Hepatocyte (in vitro differentiated cells): ENCODE measurements around the gene NPAS3. TPM values are rescaled to one million over a fixed set of nuclear protein-coding genes. Genes with fewer than 3 reads are reported as not detected.

Source experiments
- DNase-seq: peaks from one replicate; pipeline ENCODE4 v3.0.0-alpha.2; 2016; ENCODE audit warnings: low spot score
- H2AFZ ChIP-seq: fragments of 200-600 bp; sonication (generic); 2 replicates; pipeline ENCODE4 v1.6.0; 2016; ENCODE audit warnings: antibody characterized with exemption, mild to moderate bottlenecking
- H3K27ac ChIP-seq: fragments of 200-600 bp; sonication (generic); 2 replicates; pipeline ENCODE4 v1.5.1; 2016; ENCODE audit warnings: mild to moderate bottlenecking
- H3K27me3 ChIP-seq: fragments of 200-600 bp; sonication (generic); 2 replicates; pipeline ENCODE4 v1.6.1; 2016
- H3K36me3 ChIP-seq: fragments of 200-600 bp; sonication (generic); replicated peaks from 2 replicates; pipeline ENCODE4 v1.5.1; 2016; ENCODE audit warnings: low read depth; ENCODE audit not compliant: insufficient read depth
- H3K4me1 ChIP-seq: fragments of 200-600 bp; sonication (generic); 2 replicates; pipeline ENCODE4 v1.5.1; 2016; ENCODE audit warnings: mild to moderate bottlenecking, moderate library complexity; ENCODE audit not compliant: insufficient read depth
- H3K4me2 ChIP-seq: fragments of 200-600 bp; sonication (generic); 2 replicates; pipeline ENCODE4 v1.6.0; 2016
- H3K4me3 ChIP-seq: fragments of 200-600 bp; sonication (generic); 2 replicates; pipeline ENCODE4 v1.5.1; 2016; ENCODE audit warnings: mild to moderate bottlenecking
- H3K79me2 ChIP-seq: fragments of 200-600 bp; sonication (generic); 2 replicates; pipeline ENCODE4 v1.6.0; 2017; ENCODE audit warnings: mild to moderate bottlenecking
- H3K9me2 ChIP-seq: fragments of 200-600 bp; sonication (generic); replicated peaks from 2 replicates; pipeline ENCODE4 v1.6.0; 2017; ENCODE audit warnings: mild to moderate bottlenecking; ENCODE audit not compliant: insufficient read depth
- H3K9me3 ChIP-seq: fragments of 200-600 bp; sonication (generic); 2 replicates; pipeline ENCODE4 v1.5.1; 2016; ENCODE audit warnings: low read depth, mild to moderate bottlenecking
- H4K20me1 ChIP-seq: fragments of 200-600 bp; sonication (generic); 2 replicates; pipeline ENCODE4 v1.6.0; 2016; ENCODE audit warnings: mild to moderate bottlenecking; ENCODE audit not compliant: insufficient read depth, poor library complexity, severe bottlenecking
- EZH2 ChIP-seq: fragments of 200-600 bp; sonication (generic); IDR thresholded peaks from 2 replicates; pipeline ENCODE4 v1.6.1; 2016; ENCODE audit warnings: antibody characterized with exemption, mild to moderate bottlenecking, borderline replicate concordance
- EZH2phosphoT487 ChIP-seq: fragments of 200-600 bp; sonication (generic); IDR thresholded peaks from one replicate; pipeline ENCODE4 v1.6.1; 2018; ENCODE audit warnings: antibody characterized with exemption, mild to moderate bottlenecking, low read depth, moderate library complexity; ENCODE audit not compliant: unreplicated experiment, severe bottlenecking
- WGBS: methylation state at CpG from one replicate; pipeline ENCODE4 v1.1.6; 2016; ENCODE audit warnings: low lambda C conversion rate; ENCODE audit errors: missing lambda C conversion rate; 5-methylcytosine and 5-hydroxymethylcytosine counted together
- polyA plus RNA-seq: library from polyadenylated mRNA; unstranded; fragments of >200 nt; fragmentation: Nextera tagmentation; extraction: Ambion mirVana; gene quantifications from 2 replicates; pipeline ENCODE4 v1.2.1, GENCODE V29; 2016
- total RNA-seq: library from RNA; depleted of rRNA; stranded (reverse); fragments of >200 nt; gene quantifications from 2 replicates; pipeline ENCODE4 v1.2.3, GENCODE V29; 2014
- TF ChIP-seq, protein P1 (sequence below): fragments of 200-600 bp; sonication (generic); IDR thresholded peaks from 2 replicates; pipeline ENCODE4 v1.5.1; 2016; ENCODE audit warnings: antibody characterized with exemption, mild to moderate bottlenecking; ENCODE audit not compliant: poor library complexity

NPAS3 gene
- total and polyA plus RNA-seq, 2 experiments from 2014 or later, result 0.11 to 1.1 TPM

DNA sequence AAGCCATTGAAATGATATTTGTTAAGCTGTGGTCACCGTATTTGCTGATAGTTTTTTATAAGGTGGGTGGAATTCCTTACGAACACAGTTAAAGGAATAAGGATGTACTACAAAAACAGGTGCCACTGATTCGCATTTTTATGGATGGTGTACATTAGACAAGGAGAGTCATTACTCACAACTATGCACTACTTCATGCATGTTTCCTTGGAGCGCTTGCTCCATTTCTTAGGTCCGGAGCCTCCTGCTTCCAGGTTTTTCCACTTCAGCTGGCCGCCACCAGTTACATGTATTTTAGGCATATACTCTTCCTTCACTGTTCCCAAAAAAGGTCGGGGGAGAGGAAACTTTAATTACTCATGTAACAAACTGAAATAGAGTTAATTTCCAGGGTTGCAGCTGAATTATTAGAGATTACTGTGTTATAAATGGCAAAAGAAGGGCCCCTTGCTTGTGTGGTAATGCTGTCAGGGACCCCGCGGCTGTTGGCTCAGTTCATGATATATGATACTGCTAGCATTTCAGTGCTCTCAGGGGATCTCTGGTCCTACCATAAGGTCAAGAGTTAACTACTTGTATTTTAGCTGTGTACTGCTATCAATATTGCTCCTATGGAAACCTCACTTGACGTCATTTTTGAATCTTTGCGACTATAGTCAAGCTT, 454.7 kb downstream of the NPAS3 start:
- H3K4me1 ChIP-seq, result no peaks in the 10 kb centered on the region
- H4K20me1 ChIP-seq, result no peaks in the 10 kb centered on the region
- no peak overlapping the region for H3K27ac ChIP-seq
- H3K9me2 ChIP-seq, result no peaks in the 10 kb centered on the region
- no peaks in the 10 kb centered on the region for H3K36me3 ChIP-seq
- 71% methylated on average over 11 of the region's 11 CpGs for WGBS
- DNase-seq, result no peak
- H3K4me3 ChIP-seq, result no peak overlapping the region
- H3K79me2 ChIP-seq, result no peaks in the 10 kb centered on the region
- no peaks in the 10 kb centered on the region for H3K27me3 ChIP-seq
- TF ChIP-seq, protein P1, sequence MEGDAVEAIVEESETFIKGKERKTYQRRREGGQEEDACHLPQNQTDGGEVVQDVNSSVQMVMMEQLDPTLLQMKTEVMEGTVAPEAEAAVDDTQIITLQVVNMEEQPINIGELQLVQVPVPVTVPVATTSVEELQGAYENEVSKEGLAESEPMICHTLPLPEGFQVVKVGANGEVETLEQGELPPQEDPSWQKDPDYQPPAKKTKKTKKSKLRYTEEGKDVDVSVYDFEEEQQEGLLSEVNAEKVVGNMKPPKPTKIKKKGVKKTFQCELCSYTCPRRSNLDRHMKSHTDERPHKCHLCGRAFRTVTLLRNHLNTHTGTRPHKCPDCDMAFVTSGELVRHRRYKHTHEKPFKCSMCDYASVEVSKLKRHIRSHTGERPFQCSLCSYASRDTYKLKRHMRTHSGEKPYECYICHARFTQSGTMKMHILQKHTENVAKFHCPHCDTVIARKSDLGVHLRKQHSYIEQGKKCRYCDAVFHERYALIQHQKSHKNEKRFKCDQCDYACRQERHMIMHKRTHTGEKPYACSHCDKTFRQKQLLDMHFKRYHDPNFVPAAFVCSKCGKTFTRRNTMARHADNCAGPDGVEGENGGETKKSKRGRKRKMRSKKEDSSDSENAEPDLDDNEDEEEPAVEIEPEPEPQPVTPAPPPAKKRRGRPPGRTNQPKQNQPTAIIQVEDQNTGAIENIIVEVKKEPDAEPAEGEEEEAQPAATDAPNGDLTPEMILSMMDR, result no peak
- TF ChIP-seq EZH2phosphoT487, result no peak
- no peak for TF ChIP-seq EZH2
- no peak overlapping the region for H2AFZ ChIP-seq
- H3K9me3 ChIP-seq, result no peaks in the 10 kb centered on the region
- H3K4me2 ChIP-seq, result no peak overlapping the region

DNA sequence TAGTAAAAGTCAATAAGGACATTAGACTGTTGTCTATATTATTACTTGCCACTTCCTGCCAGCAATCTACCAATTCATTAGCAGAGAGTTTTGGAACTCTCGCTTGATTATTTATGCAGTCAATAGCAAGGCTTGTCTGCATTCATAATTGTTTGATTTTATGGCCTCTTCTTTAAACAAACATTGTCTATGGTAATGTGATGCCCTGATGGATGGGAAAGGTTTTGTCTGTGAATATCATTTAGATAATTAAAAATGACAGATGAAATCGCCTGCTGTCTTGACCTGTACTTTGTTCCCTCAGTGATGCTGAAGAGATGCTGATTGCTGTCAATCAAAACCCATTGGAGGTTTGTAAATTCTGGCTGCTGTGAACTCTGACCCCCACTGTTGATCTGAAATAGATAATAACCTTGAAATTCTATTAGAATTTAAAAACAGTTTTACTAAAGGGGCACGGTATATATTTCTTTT, 455.3 kb downstream of the NPAS3 start:
- H4K20me1 ChIP-seq, result no peaks in the 10 kb centered on the region
- no peaks in the 10 kb centered on the region for H3K79me2 ChIP-seq
- no peak for DNase-seq
- TF ChIP-seq, protein P1, result no peak
- TF ChIP-seq EZH2 (no peak), EZH2phosphoT487 (no peak)
- no peak overlapping the region for H2AFZ ChIP-seq
- no peaks in the 10 kb centered on the region for H3K9me2 ChIP-seq
- no peaks in the 10 kb centered on the region for H3K36me3 ChIP-seq
- no peaks in the 10 kb centered on the region for H3K27me3 ChIP-seq
- no peak overlapping the region for H3K27ac ChIP-seq
- H3K4me1 ChIP-seq, result no peaks in the 10 kb centered on the region
- no peak overlapping the region for H3K4me3 ChIP-seq
- no peak overlapping the region for H3K4me2 ChIP-seq
- H3K9me3 ChIP-seq, result no peaks in the 10 kb centered on the region
- 85% methylated on average over 3 of the region's 3 CpGs for WGBS

DNA sequence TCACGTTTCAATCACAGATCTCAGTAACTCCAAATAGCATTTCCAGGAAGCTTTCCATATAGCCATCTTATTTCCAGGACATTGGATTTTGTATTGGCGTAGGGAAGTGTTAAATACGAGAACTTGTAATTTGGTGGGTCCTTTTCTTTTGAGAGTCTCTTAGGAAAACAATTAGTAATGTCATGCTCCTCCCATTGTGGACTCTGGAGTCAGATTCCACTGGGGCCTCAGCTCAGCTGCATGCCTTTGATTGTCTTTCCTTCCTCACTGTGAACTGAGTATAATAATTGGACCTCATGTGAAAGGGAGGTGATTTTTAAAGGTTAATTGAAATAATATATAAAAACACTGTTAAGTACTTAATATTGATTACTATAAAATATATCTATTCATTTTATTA, 462.6 kb downstream of the NPAS3 start:
- Histone ChIP-seq H3K27ac (no peak overlapping the region), H4K20me1 (no peaks in the 10 kb centered on the region), H3K9me3 (no peaks in the 10 kb centered on the region), H2AFZ (no peak overlapping the region), H3K9me2 (no peaks in the 10 kb centered on the region), H3K4me1 (no peaks in the 10 kb centered on the region), H3K4me3 (no peak overlapping the region), H3K27me3 (no peaks in the 10 kb centered on the region), H3K36me3 (no peaks in the 10 kb centered on the region), H3K4me2 (peak overlapping the region; percentile 13), H3K79me2 (no peaks in the 10 kb centered on the region)
- DNase-seq, result peak; percentile 20
- WGBS, result 59% methylated on average over 3 of the region's 3 CpGs
- no peak for TF ChIP-seq EZH2
- TF ChIP-seq EZH2phosphoT487, result no peak
- TF ChIP-seq, protein P1, result no peak
